Measurements from ENCODE around the gene RGS7. TPM values are rescaled to one million over a fixed set of nuclear protein-coding genes. Genes with fewer than 3 reads are reported as not detected.
"Not testable (repeated sequence)": the region's sequence is repeated elsewhere in the genome, so short reads cannot be mapped to it uniquely, and the experiment has no call there.

The RGS7 gene
- total and polyA plus RNA-seq, 2 donors from 2014 or later: 3.6 TPM; not detected in 1

DNA sequence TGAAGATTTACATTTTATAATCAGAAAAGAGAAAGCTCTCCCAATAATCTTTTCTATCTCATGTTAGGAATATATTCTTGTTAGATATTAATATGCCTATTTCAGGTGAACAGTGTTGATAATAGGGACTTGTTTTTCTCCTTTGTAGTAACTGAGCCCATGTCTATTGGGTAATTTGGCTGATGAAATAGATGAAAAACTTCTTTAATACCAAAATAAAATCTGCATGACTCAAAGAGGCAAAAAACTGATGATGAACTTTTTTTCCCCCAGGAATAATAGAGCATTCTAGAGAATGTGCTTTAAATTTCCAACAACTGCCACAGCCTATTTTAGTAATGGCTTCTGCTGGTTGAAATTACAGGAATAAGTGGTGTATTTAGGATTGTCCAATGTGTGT lies 566.1 kb downstream of the RGS7 start:
- intact Hi-C loops (cut with DNase I): no loop called here
- Histone ChIP-seq H3K4me1 (ENCODE audit: control insufficient read depth in 2 of 3, insufficient read depth in 2 of 3, low read depth in 1 of 3, low read length in 3 of 3) (no peaks in the 10 kb centered on the region), H3K9me3 (ENCODE audit: control insufficient read depth in 2 of 3, insufficient read depth in 1 of 3, low read length in 3 of 3) (no peaks in the 10 kb centered on the region), H3K27ac (ENCODE audit: low read depth in 2 of 2, low read length in 2 of 2) (no peak overlapping the region), H3K27me3 (ENCODE audit: control insufficient read depth, insufficient read depth, low read length) (no peaks in the 10 kb centered on the region), H3K9ac (ENCODE audit: low read length in 3 of 3) (no peak overlapping the region), H3K4me3 (ENCODE audit: low read length in 3 of 3) (no peak overlapping the region), H3K36me3 (ENCODE audit: control insufficient read depth in 2 of 3, insufficient read depth in 3 of 3, low read length in 3 of 3) (no peaks in the 10 kb centered on the region)
- DNase-seq (no peak), FAIRE-seq (no peak)
- TF ChIP-seq, protein P1, sequence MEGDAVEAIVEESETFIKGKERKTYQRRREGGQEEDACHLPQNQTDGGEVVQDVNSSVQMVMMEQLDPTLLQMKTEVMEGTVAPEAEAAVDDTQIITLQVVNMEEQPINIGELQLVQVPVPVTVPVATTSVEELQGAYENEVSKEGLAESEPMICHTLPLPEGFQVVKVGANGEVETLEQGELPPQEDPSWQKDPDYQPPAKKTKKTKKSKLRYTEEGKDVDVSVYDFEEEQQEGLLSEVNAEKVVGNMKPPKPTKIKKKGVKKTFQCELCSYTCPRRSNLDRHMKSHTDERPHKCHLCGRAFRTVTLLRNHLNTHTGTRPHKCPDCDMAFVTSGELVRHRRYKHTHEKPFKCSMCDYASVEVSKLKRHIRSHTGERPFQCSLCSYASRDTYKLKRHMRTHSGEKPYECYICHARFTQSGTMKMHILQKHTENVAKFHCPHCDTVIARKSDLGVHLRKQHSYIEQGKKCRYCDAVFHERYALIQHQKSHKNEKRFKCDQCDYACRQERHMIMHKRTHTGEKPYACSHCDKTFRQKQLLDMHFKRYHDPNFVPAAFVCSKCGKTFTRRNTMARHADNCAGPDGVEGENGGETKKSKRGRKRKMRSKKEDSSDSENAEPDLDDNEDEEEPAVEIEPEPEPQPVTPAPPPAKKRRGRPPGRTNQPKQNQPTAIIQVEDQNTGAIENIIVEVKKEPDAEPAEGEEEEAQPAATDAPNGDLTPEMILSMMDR (IDR thresholded peaks at IDR 0.05; ENCODE audit: borderline replicate concordance, extremely low read depth, insufficient read depth): no peak

GRCh38 chr1:240786880-240787279 lies 570.1 kb downstream of the RGS7 start:
- no peak overlapping the region for H3K9ac ChIP-seq (ENCODE audit: low read length in 3 of 3)

GRCh38 chr1:240784776-240785175 lies 572.2 kb downstream of the RGS7 start:
- no peaks in the 10 kb centered on the region for H3K9me3 ChIP-seq (ENCODE audit: control insufficient read depth in 2 of 3, insufficient read depth in 1 of 3, low read length in 3 of 3)
- DNase-seq: no peak
- H3K4me1 ChIP-seq (ENCODE audit: control insufficient read depth in 2 of 3, insufficient read depth in 2 of 3, low read depth in 1 of 3, low read length in 3 of 3): no peaks in the 10 kb centered on the region
- peak overlapping the region in 1 of 2 donors; percentile 48 for H3K27ac ChIP-seq (ENCODE audit: low read depth in 2 of 2, low read length in 2 of 2)
- TF ChIP-seq, protein P1 (IDR thresholded peaks at IDR 0.05; ENCODE audit: borderline replicate concordance, extremely low read depth, insufficient read depth): no peak
- intact Hi-C loops (cut with DNase I): no loop called here
- no peaks in the 10 kb centered on the region for H3K36me3 ChIP-seq (ENCODE audit: control insufficient read depth in 2 of 3, insufficient read depth in 3 of 3, low read length in 3 of 3)
- no peaks in the 10 kb centered on the region for H3K27me3 ChIP-seq (ENCODE audit: control insufficient read depth, insufficient read depth, low read length)
- no peak overlapping the region for H3K9ac ChIP-seq (ENCODE audit: low read length in 3 of 3)
- FAIRE-seq: no peak
- no peak overlapping the region for H3K4me3 ChIP-seq (ENCODE audit: low read length in 3 of 3)

More at GRCh38 chr1:240786880-240787279, 570.1 kb downstream of the RGS7 start:
- TF ChIP-seq, protein P1 (IDR thresholded peaks at IDR 0.05; ENCODE audit: borderline replicate concordance, extremely low read depth, insufficient read depth): no peak
- H3K36me3 ChIP-seq (ENCODE audit: control insufficient read depth in 2 of 3, insufficient read depth in 3 of 3, low read length in 3 of 3): no peaks in the 10 kb centered on the region
- DNase-seq: no peak
- no peaks in the 10 kb centered on the region for H3K27me3 ChIP-seq (ENCODE audit: control insufficient read depth, insufficient read depth, low read length)
- no peak overlapping the region for H3K4me3 ChIP-seq (ENCODE audit: low read length in 3 of 3)
- H3K27ac ChIP-seq (ENCODE audit: low read depth in 2 of 2, low read length in 2 of 2): no peak overlapping the region
- FAIRE-seq: no peak
- intact Hi-C loops (cut with DNase I): no loop called here
- H3K4me1 ChIP-seq (ENCODE audit: control insufficient read depth in 2 of 3, insufficient read depth in 2 of 3, low read depth in 1 of 3, low read length in 3 of 3): no peaks in the 10 kb centered on the region
- H3K9me3 ChIP-seq (ENCODE audit: control insufficient read depth in 2 of 3, insufficient read depth in 1 of 3, low read length in 3 of 3): no peaks in the 10 kb centered on the region

- DNase-seq; FAIRE-seq; H3K9ac ChIP-seq (ENCODE audit: low read length in 3 of 3); H3K27ac ChIP-seq (ENCODE audit: low read depth in 2 of 2, low read length in 2 of 2); H3K4me3 ChIP-seq (ENCODE audit: low read length in 3 of 3); H3K4me1 ChIP-seq (ENCODE audit: control insufficient read depth in 2 of 3, insufficient read depth in 2 of 3, low read depth in 1 of 3, low read length in 3 of 3); H3K9me3 ChIP-seq (ENCODE audit: control insufficient read depth in 2 of 3, insufficient read depth in 1 of 3, low read length in 3 of 3); H3K27me3 ChIP-seq (ENCODE audit: control insufficient read depth, insufficient read depth, low read length); intact Hi-C loops (cut with DNase I); H3K36me3 ChIP-seq (ENCODE audit: control insufficient read depth in 2 of 3, insufficient read depth in 3 of 3, low read length in 3 of 3): not testable (repeated sequence)
Measured at GRCh38 chr1:240783728-240784137, 573.3 kb downstream of the RGS7 start.
